GM12878 (cell line): ENCODE results near the gene FRMD5. TPM values are rescaled to one million over a fixed set of nuclear protein-coding genes. Genes with fewer than 3 reads are reported as not detected.
"Not testable (repeated sequence)": the region's sequence is repeated elsewhere in the genome, so short reads cannot be mapped to it uniquely, and the experiment has no call there.

Experiments used
- ATAC-seq: fragments of 200-7000 bp; cut with Tn5 transposase; 3 replicates; pipeline ENCODE4 v1.9.1; 2020; ENCODE audit warnings: mild to moderate bottlenecking, moderate library complexity
- BruUV-seq: library from RNA; stranded (reverse); fragments of 400-500 nt; replicated peaks from 2 replicates; lab custom pipeline; 2021; lab: Mats Ljungman, UMichigan
- CTCF ChIA-PET: fragments of 300-600 bp; sonication (Branson Sonifier 250); formaldehyde crosslinking; extraction: SDS; loops from one replicate; lab custom pipeline; 2021; ENCODE audit warnings: inconsistent platforms; lab: Yijun Ruan, JAX
- POLR2A ChIA-PET: fragments of 350-600 bp; formaldehyde crosslinking; extraction: SDS; loops from one replicate; lab custom pipeline; 2021; ENCODE audit warnings: inconsistent platforms; lab: Charles Lee
- RAD21 ChIA-PET: fragments of 300-600 bp; sonication (Branson Sonifier 250); formaldehyde crosslinking; loops from one replicate; lab custom pipeline; 2023; ENCODE audit warnings: antibody characterized with exemption; ENCODE audit not compliant: unreplicated experiment; lab: Charles Lee
- SMC1A ChIA-PET: fragments of 300-600 bp; sonication (Branson Sonifier 250); formaldehyde crosslinking; loops from one replicate; lab custom pipeline; 2023; ENCODE audit not compliant: unreplicated experiment, uncharacterized antibody; lab: Charles Lee
- DNase-seq: peaks from one replicate; pipeline ENCODE4 v3.0.0-alpha.2; 2011; ENCODE audit warnings: low read depth, low spot score
- FAIRE-seq: peaks from 3 replicates; lab custom pipeline; 2011; peaks lifted over from hg19 to GRCh38; lab: Jason Lieb, UNC
- H2AFZ ChIP-seq: 2 replicates; pipeline ENCODE4 v1.6.0; 2011; ENCODE audit warnings: low read depth, low read length, control low read depth; ENCODE audit not compliant: control insufficient read depth
- H3K27ac ChIP-seq: 2 replicates; pipeline ENCODE4 v1.5.1; 2011; ENCODE audit warnings: control low read depth; ENCODE audit not compliant: control insufficient read depth, insufficient read depth
- H3K27me3 ChIP-seq, 2 experiments: replicated peaks in 1 of 2; 2 replicates each; pipeline versions ENCODE4 v1.6.0 to v1.6.1; 2011; ENCODE audit warnings: low read length in 1 of 2; ENCODE audit not compliant: control insufficient read depth in 2 of 2, insufficient read depth in 2 of 2
- H3K36me3 ChIP-seq, 2 experiments: 2 replicates each; pipeline ENCODE4 v1.5.1; 2011; ENCODE audit warnings: low read length in 1 of 2; ENCODE audit not compliant: control insufficient read depth in 2 of 2, insufficient read depth in 2 of 2
- H3K4me1 ChIP-seq: 2 replicates; pipeline ENCODE4 v1.6.1; 2011; ENCODE audit warnings: mild to moderate bottlenecking, low read length, moderate library complexity, mixed read lengths; ENCODE audit not compliant: control insufficient read depth, insufficient read depth
- H3K4me2 ChIP-seq: 2 replicates; pipeline ENCODE4 v1.6.0; 2011; ENCODE audit warnings: control low read depth; ENCODE audit not compliant: control insufficient read depth, insufficient read depth
- H3K4me3 ChIP-seq: fragments of 200-600 bp; sonication (generic); 2 replicates; pipeline ENCODE4 v1.5.1; 2016
- H3K79me2 ChIP-seq: 2 replicates; pipeline ENCODE4 v1.6.0; 2011; ENCODE audit warnings: low read length; ENCODE audit not compliant: control insufficient read depth, insufficient read depth
- H3K9ac ChIP-seq: 2 replicates; pipeline ENCODE4 v1.8.0; 2011; ENCODE audit warnings: low read length, control low read depth, mixed read lengths; ENCODE audit not compliant: control insufficient read depth, insufficient read depth
- H3K9me3 ChIP-seq: replicated peaks from 3 replicates; pipeline ENCODE4 v1.5.1; 2011; ENCODE audit warnings: mild to moderate bottlenecking, low read length; ENCODE audit not compliant: control insufficient read depth, insufficient read depth
- H4K20me1 ChIP-seq: 2 replicates; pipeline ENCODE4 v1.6.0; 2011; ENCODE audit not compliant: control insufficient read depth, insufficient read depth
- BMI1 ChIP-seq: fragments of 450-650 bp; IDR thresholded peaks from 2 replicates; pipeline ENCODE4 v1.6.1; 2016; ENCODE audit warnings: mild to moderate bottlenecking, moderate library complexity, borderline replicate concordance
- E2F4 ChIP-seq: IDR thresholded peaks from 2 replicates; pipeline ENCODE4 v1.6.1; 2012; ENCODE audit warnings: low read depth, low read length, improper control_type of control experiment
- FOXK2 ChIP-seq: fragments of 450-650 bp; IDR thresholded peaks from 2 replicates; pipeline ENCODE4 v1.6.1; 2017; ENCODE audit warnings: mild to moderate bottlenecking, moderate library complexity
- FOXM1 ChIP-seq: IDR thresholded peaks from 2 replicates; pipeline ENCODE4 v1.6.1; 2012; ENCODE audit warnings: low read depth, mild to moderate bottlenecking, inconsistent platforms, low read length, moderate library complexity
- MAX ChIP-seq: IDR thresholded peaks from 2 replicates; pipeline ENCODE4 v1.6.1; 2012; ENCODE audit warnings: low read depth, low read length, improper control_type of control experiment
- MEF2B ChIP-seq: fragments of 450-650 bp; IDR thresholded peaks from 2 replicates; pipeline ENCODE4 v1.6.1; 2018; ENCODE audit warnings: mild to moderate bottlenecking, moderate library complexity; ENCODE audit not compliant: partially characterized antibody, poor library complexity, severe bottlenecking
- NFYA ChIP-seq: IDR thresholded peaks from 2 replicates; pipeline ENCODE4 v1.6.1; 2011; ENCODE audit warnings: low read depth, mild to moderate bottlenecking, low read length, improper control_type of control experiment, borderline replicate concordance
- SRF ChIP-seq, 2 experiments: IDR thresholded peaks; 2 replicates each; pipeline ENCODE4 v1.6.1; 2011; ENCODE audit warnings: low read depth in 2 of 2, low read length in 2 of 2, mild to moderate bottlenecking in 1 of 2, moderate library complexity in 1 of 2
- TCF7 ChIP-seq: IDR thresholded peaks from 2 replicates; pipeline ENCODE4 v1.6.1; 2014; ENCODE audit warnings: antibody characterized with exemption, borderline replicate concordance
- WRNIP1 ChIP-seq: IDR thresholded peaks from 2 replicates; pipeline ENCODE4 v1.6.1; 2011; ENCODE audit warnings: low read depth, low read length, improper control_type of control experiment, borderline replicate concordance
- ZNF687 ChIP-seq: fragments of 450-650 bp; IDR thresholded peaks from 2 replicates; pipeline ENCODE4 v1.6.1; 2017; ENCODE audit warnings: mild to moderate bottlenecking, moderate library complexity
- WGBS: methylation state at CpG from one replicate; pipeline ENCODE4 v1.1.6; 2016; ENCODE audit warnings: low lambda C conversion rate; ENCODE audit not compliant: insufficient replicate concordance, insufficient coverage; ENCODE audit errors: missing lambda C conversion rate; 5-methylcytosine and 5-hydroxymethylcytosine counted together
- in situ Hi-C: fragments of 300-500 bp; cut with MboI; formaldehyde crosslinking; loops from 9 replicates; pipeline ENCODE4 v1.14.3; 2018; ENCODE audit warnings: mixed read lengths
- intact Hi-C: fragments of 100-400 bp; cut with micrococcal nuclease; formaldehyde crosslinking; loops from one replicate; pipeline ENCODE4 v1.14.2; 2022; ENCODE audit not compliant: unreplicated experiment
- polyA plus RNA-seq, 11 experiments: library from polyadenylated mRNA; depleted of rRNA in 4 of 11; unstranded in 6 of 11; stranded (reverse) in 5 of 11; fragments of >200 nt; fragmentation: Nextera tagmentation in 4 of 11; fragmentation: Illumina TruSeq in 1 of 11; extraction: Ambion mirVana in 4 of 11; extraction: Trizol in 1 of 11; gene quantifications; 1 replicate in 1 of 11; 2 replicates in 10 of 11; pipeline versions ENCODE4 v1.2.1 to v1.2.3, GENCODE V29; 2011 to 2016; ENCODE audit warnings: inconsistent platforms in 2 of 11, missing spikeins in 2 of 11, low read depth in 1 of 11
- total RNA-seq, 4 experiments: library from RNA; depleted of rRNA in 3 of 4; stranded (reverse); fragments of >200 nt in 3 of 4; fragmentation: Illumina TruSeq in 1 of 4; extraction: Trizol in 1 of 4; gene quantifications; 2 replicates each; pipeline versions ENCODE4 v1.2.1 to v1.2.3, GENCODE V29; 2013 to 2021

Gene FRMD5
- total and polyA plus RNA-seq, 10 of the 15 experiments (the other 5 are each of a cell fraction or from before 2014, with no cell fraction given): 0.26 to 6.4 (median 0.68) TPM; not detected in 1

GRCh38 chr15:43866636-43867035, 328.4 kb downstream of the FRMD5 start:
- WGBS: 98% methylated on average over 10 of the region's 10 CpGs
- RAD21 ChIA-PET, H2AFZ ChIP-seq: not testable (repeated sequence)

GRCh38 chr15:43859546-43859945, 335.5 kb downstream of the FRMD5 start:
- Histone ChIP-seq H3K4me3 (no peak overlapping the region), H3K4me2 (no peak overlapping the region), H4K20me1 (no peaks in the 10 kb centered on the region), H3K79me2 (no peaks in the 10 kb centered on the region), H3K4me1 (no peaks in the 10 kb centered on the region), H3K9ac (no peak overlapping the region), H3K36me3 (peaks cover 0 to 35% of the 10 kb centered on the region in 2 experiments; a peak in 3 of 4 replicates), H3K27me3 (no peaks in the 10 kb centered on the region), H2AFZ (no peak overlapping the region), H3K27ac (no peak overlapping the region), H3K9me3 (no peaks in the 10 kb centered on the region)
- no peak for DNase-seq
- WGBS: 78% methylated on average over 4 of the region's 4 CpGs
- ATAC-seq: no peak
- ChIA-PET POLR2A (interaction anchor here (1.2 to 1.4 kb wide), 2 partner anchors 59 to 126 kb away, joined by 3 to 4 read pairs; partner anchors contain the start of genes HYPK and SERINC4), CTCF (no interaction called here), RAD21 (no interaction called here), SMC1A (interaction anchor here (1.0 to 1.4 kb wide), 2 partner anchors 9 to 17 kb away, joined by 3 read pairs; no protein-coding TSS in a partner anchor)
- in situ Hi-C loops (no loop called here), intact Hi-C loops (no loop called here)
- no peak for FAIRE-seq
- BruUV-seq: no TSS peak
- TF ChIP-seq ZNF687: no peak
- no peak for TF ChIP-seq FOXM1
- TF ChIP-seq MAX: no peak
- no peak for TF ChIP-seq SRF (IDR thresholded peaks at IDR 0.05; ENCODE audit: low read depth in 2 of 2, low read length in 2 of 2)
- TF ChIP-seq E2F4: no peak
- TF ChIP-seq BMI1: no peak
- TF ChIP-seq TCF7: no peak
- TF ChIP-seq MEF2B: no peak
- no peak for TF ChIP-seq WRNIP1
- no peak for TF ChIP-seq FOXK2
- no peak for TF ChIP-seq NFYA

More at GRCh38 chr15:43866636-43867035, 328.4 kb downstream of the FRMD5 start:
- intact Hi-C loops, ATAC-seq, H3K4me1 ChIP-seq, H3K9me3 ChIP-seq, H3K27ac ChIP-seq, H3K79me2 ChIP-seq, in situ Hi-C loops, H3K4me3 ChIP-seq, H3K4me2 ChIP-seq, BruUV-seq, SMC1A ChIA-PET, FAIRE-seq, CTCF ChIA-PET, H3K9ac ChIP-seq, H4K20me1 ChIP-seq, DNase-seq, H3K27me3 ChIP-seq: not testable (repeated sequence)
- H3K36me3 ChIP-seq: peaks cover 1 to 18% of the 10 kb centered on the region in 2 experiments
- POLR2A ChIA-PET: interaction anchor here (0.6 kb wide), 1 partner anchor 233 kb away, joined by 3 read pairs; no protein-coding TSS in a partner anchor
